H9 (cell line): ENCODE results near the gene LZIC. TPM values are rescaled to one million over a fixed set of nuclear protein-coding genes. Genes with fewer than 3 reads are reported as not detected.
A peak's percentile ranks its signal among the peaks of the same experiment; 100 is the strongest.

ENCODE experiments used
- DNase-seq: peaks from one replicate; pipeline ENCODE4 v3.0.0-alpha.2; 2017
- H2AFZ ChIP-seq: one replicate; pipeline ENCODE4 v1.6.1; 2013; ENCODE audit warnings: mild to moderate bottlenecking, low read length, control low read depth, moderate library complexity
- H2AK5ac ChIP-seq: 2 replicates; pipeline ENCODE4 v1.6.1; 2013; ENCODE audit warnings: low read length, control low read depth, mixed read lengths; ENCODE audit not compliant: insufficient read length
- H2BK120ac ChIP-seq: one replicate; pipeline ENCODE4 v1.6.1; 2013; ENCODE audit warnings: low read depth, mild to moderate bottlenecking, low read length, control low read depth, inconsistent platforms; ENCODE audit not compliant: poor library complexity, severe bottlenecking
- H2BK12ac ChIP-seq: 2 replicates; pipeline ENCODE4 v1.6.1; 2013; ENCODE audit warnings: low read length, control low read depth, mixed read lengths, low read depth; ENCODE audit not compliant: insufficient read length
- H2BK15ac ChIP-seq: 2 replicates; pipeline ENCODE4 v1.6.1; 2013; ENCODE audit warnings: low read depth, low read length, control low read depth
- H2BK20ac ChIP-seq: one replicate; pipeline ENCODE4 v1.6.1; 2013; ENCODE audit warnings: low read depth, mild to moderate bottlenecking, low read length, control low read depth, inconsistent platforms; ENCODE audit not compliant: poor library complexity, severe bottlenecking
- H2BK5ac ChIP-seq: 2 replicates; pipeline ENCODE4 v1.6.1; 2013; ENCODE audit warnings: low read length, control low read depth, mixed read lengths; ENCODE audit not compliant: insufficient read length
- H3K14ac ChIP-seq: 2 replicates; pipeline ENCODE4 v1.6.1; 2013; ENCODE audit warnings: low read length, control low read depth; ENCODE audit not compliant: insufficient read depth
- H3K18ac ChIP-seq: 2 replicates; pipeline ENCODE4 v1.6.1; 2013; ENCODE audit warnings: low read depth, mild to moderate bottlenecking, mixed read lengths, low read length, control low read depth; ENCODE audit not compliant: insufficient read length
- H3K23ac ChIP-seq: 2 replicates; pipeline ENCODE4 v1.6.1; 2013; ENCODE audit warnings: low read length, control low read depth, mixed read lengths, low read depth; ENCODE audit not compliant: insufficient read length
- H3K23me2 ChIP-seq: 2 replicates; pipeline ENCODE4 v1.6.1; 2013; ENCODE audit warnings: low read depth, mild to moderate bottlenecking, mixed read lengths, low read length, control low read depth; ENCODE audit not compliant: insufficient read length, poor library complexity, severe bottlenecking
- H3K27ac ChIP-seq: 2 replicates; pipeline ENCODE4 v1.5.1; 2013; ENCODE audit warnings: low read length, control low read depth, mixed read lengths, low read depth; ENCODE audit not compliant: insufficient read length
- H3K27me3 ChIP-seq: 2 replicates; pipeline ENCODE4 v1.6.1; 2013; ENCODE audit warnings: low read length, control low read depth, inconsistent platforms; ENCODE audit not compliant: insufficient read depth
- H3K4ac ChIP-seq: 2 replicates; pipeline ENCODE4 v1.6.1; 2013; ENCODE audit warnings: low read depth, mild to moderate bottlenecking, control low read depth, inconsistent platforms, low read length, moderate library complexity
- H3K4me1 ChIP-seq: 2 replicates; pipeline ENCODE4 v1.6.1; 2013; ENCODE audit warnings: low read length, control low read depth, inconsistent platforms; ENCODE audit not compliant: insufficient read depth
- H3K4me2 ChIP-seq: 2 replicates; pipeline ENCODE4 v1.6.1; 2013; ENCODE audit warnings: low read length, control low read depth, mixed read lengths; ENCODE audit not compliant: insufficient read length, insufficient read depth
- H3K56ac ChIP-seq: 2 replicates; pipeline ENCODE4 v1.6.1; 2013; ENCODE audit warnings: low read depth, mild to moderate bottlenecking, mixed read lengths, low read length, control low read depth; ENCODE audit not compliant: insufficient read length
- H3K79me1 ChIP-seq: 2 replicates; pipeline ENCODE4 v1.6.1; 2013; ENCODE audit warnings: low read depth, mild to moderate bottlenecking, moderate library complexity, low read length, control low read depth, inconsistent platforms; ENCODE audit not compliant: insufficient read depth, poor library complexity, severe bottlenecking
- H3K79me2 ChIP-seq: 2 replicates; pipeline ENCODE4 v1.6.1; 2013; ENCODE audit warnings: low read length, control low read depth, inconsistent platforms; ENCODE audit not compliant: insufficient read depth
- H3K9ac ChIP-seq: 2 replicates; pipeline ENCODE4 v1.6.1; 2013; ENCODE audit warnings: low read length, control low read depth, mixed read lengths; ENCODE audit not compliant: insufficient read length; ENCODE audit errors: extremely low read depth
- H3K9me3 ChIP-seq: one replicate; pipeline ENCODE4 v1.6.1; 2013; ENCODE audit warnings: low read depth, low read length, inconsistent platforms; ENCODE audit not compliant: control insufficient read depth
- H3T11ph ChIP-seq: one replicate; pipeline ENCODE4 v1.6.1; 2013; ENCODE audit warnings: mild to moderate bottlenecking, low read length, control low read depth, inconsistent platforms
- H4K20me1 ChIP-seq: one replicate; pipeline ENCODE4 v1.6.1; 2013; ENCODE audit not compliant: control insufficient read depth, insufficient read length, insufficient read depth
- H4K5ac ChIP-seq: 2 replicates; pipeline ENCODE4 v1.6.1; 2013; ENCODE audit warnings: low read depth, mild to moderate bottlenecking, mixed read lengths, low read length, control low read depth; ENCODE audit not compliant: insufficient read length
- H4K8ac ChIP-seq: replicated peaks from 2 replicates; pipeline ENCODE4 v1.6.1; 2013; ENCODE audit warnings: low read length, control low read depth, mixed read lengths, low read depth; ENCODE audit not compliant: insufficient read length
- H4K91ac ChIP-seq: 2 replicates; pipeline ENCODE4 v1.6.1; 2013; ENCODE audit warnings: low read depth, mild to moderate bottlenecking, moderate library complexity, mixed read lengths, low read length, control low read depth; ENCODE audit not compliant: insufficient read length
- H3K27ac Mint-ChIP-seq, 3 experiments: 2 replicates in 2 of 3; 3 replicates in 1 of 3; pipeline ENCODE4 v1.8.0; 2020 to 2021; ENCODE audit warnings: mixed read lengths in 3 of 3, mild to moderate bottlenecking in 1 of 3, moderate library complexity in 1 of 3
- H3K27me3 Mint-ChIP-seq: 2 replicates; pipeline ENCODE4 v1.8.0; 2021; ENCODE audit warnings: low read depth, mild to moderate bottlenecking, moderate library complexity, mixed read lengths
- H3K36me3 Mint-ChIP-seq, 3 experiments: 2 replicates in 2 of 3; 3 replicates in 1 of 3; pipeline ENCODE4 v1.8.0; 2020 to 2021; ENCODE audit warnings: low read depth in 3 of 3, mixed read lengths in 3 of 3; ENCODE audit not compliant: insufficient read depth in 1 of 3
- H3K4me1 Mint-ChIP-seq, 2 experiments: 2 replicates each; pipeline ENCODE4 v1.8.0; 2020; ENCODE audit warnings: mixed read lengths in 2 of 2
- H3K4me3 Mint-ChIP-seq, 2 experiments: 2 replicates in 1 of 2; 3 replicates in 1 of 2; pipeline ENCODE4 v1.8.0; 2020 to 2021; ENCODE audit warnings: mild to moderate bottlenecking in 2 of 2, mixed read lengths in 2 of 2, moderate library complexity in 1 of 2
- H3K9me3 Mint-ChIP-seq, 2 experiments: 2 replicates in 1 of 2; 3 replicates in 1 of 2; pipeline ENCODE4 v1.8.0; 2020; ENCODE audit warnings: mild to moderate bottlenecking in 2 of 2, mixed read lengths in 2 of 2, moderate library complexity in 1 of 2
- WGBS: extraction: QIAGEN DNeasy Blood & Tissue Kit; methylation state at CpG from one replicate; pipeline ENCODE4 v1.1.7; 2013; ENCODE audit warnings: missing lambda C conversion rate, low lambda C conversion rate, mixed read lengths; ENCODE audit not compliant: insufficient read length; ENCODE audit errors: extremely low coverage; 5-methylcytosine and 5-hydroxymethylcytosine counted together
- total RNA-seq: library from RNA; stranded (reverse); gene quantifications from 2 replicates; pipeline ENCODE4 v1.2.1, GENCODE V29; 2021
- TF ChIP-seq, protein P1 (sequence below): fragments of 200-600 bp; sonication (generic); conservative IDR thresholded peaks from 3 replicates; pipeline ENCODE4 v1.8.0; 2021; ENCODE audit warnings: antibody characterized with exemption, mild to moderate bottlenecking

The LZIC gene
- total RNA-seq, 1 experiment from 2014 or later: 22.9 TPM

GRCh38 chr1:9960706-9961562 is 17.7 kb upstream of the LZIC start:
- no peak overlapping the region for H2AK5ac ChIP-seq
- peaks cover 6% of the 10 kb centered on the region for H3K4me1 ChIP-seq
- no peaks in the 10 kb centered on the region for H3K79me1 ChIP-seq
- H3K4me2 ChIP-seq: peak overlapping the region; percentile 33
- H3K4me3 Mint-ChIP-seq: peak overlapping the region in 1 of 2 experiments; percentile 54; a peak in 1 of 5 replicates
- no peak overlapping the region for H3T11ph ChIP-seq
- no peak overlapping the region for H3K27ac ChIP-seq
- H3K9me3 ChIP-seq: no peaks in the 10 kb centered on the region
- no peak overlapping the region for H4K8ac ChIP-seq
- H2BK15ac ChIP-seq: no peak overlapping the region
- H3K36me3 Mint-ChIP-seq: no peaks in the 10 kb centered on the region
- no peak overlapping the region for H3K23ac ChIP-seq
- no peaks in the 10 kb centered on the region for H4K20me1 ChIP-seq
- no peak overlapping the region for H2BK20ac ChIP-seq
- H3K27me3 ChIP-seq: no peaks in the 10 kb centered on the region
- no peak overlapping the region for H2BK120ac ChIP-seq
- H3K27ac Mint-ChIP-seq: peak overlapping the region in 2 of 3 experiments; percentile 67 to 81; a peak in 4 of 7 replicates
- WGBS: no CpG with 5 or more reads among the region's 12 CpGs
- no peak overlapping the region for H3K9ac ChIP-seq
- H3K9me3 Mint-ChIP-seq: no peaks in the 10 kb centered on the region
- H3K18ac ChIP-seq: no peak overlapping the region
- peak; percentile 69 for DNase-seq
- no peaks in the 10 kb centered on the region for H3K23me2 ChIP-seq
- no peak overlapping the region for H2AFZ ChIP-seq
- H3K27me3 Mint-ChIP-seq: no peaks in the 10 kb centered on the region
- no peaks in the 10 kb centered on the region for H3K79me2 ChIP-seq
- no peak overlapping the region for H3K4ac ChIP-seq
- H3K56ac ChIP-seq: no peak overlapping the region
- no peak overlapping the region for H4K5ac ChIP-seq
- H3K14ac ChIP-seq: no peak overlapping the region
- TF ChIP-seq, protein P1, sequence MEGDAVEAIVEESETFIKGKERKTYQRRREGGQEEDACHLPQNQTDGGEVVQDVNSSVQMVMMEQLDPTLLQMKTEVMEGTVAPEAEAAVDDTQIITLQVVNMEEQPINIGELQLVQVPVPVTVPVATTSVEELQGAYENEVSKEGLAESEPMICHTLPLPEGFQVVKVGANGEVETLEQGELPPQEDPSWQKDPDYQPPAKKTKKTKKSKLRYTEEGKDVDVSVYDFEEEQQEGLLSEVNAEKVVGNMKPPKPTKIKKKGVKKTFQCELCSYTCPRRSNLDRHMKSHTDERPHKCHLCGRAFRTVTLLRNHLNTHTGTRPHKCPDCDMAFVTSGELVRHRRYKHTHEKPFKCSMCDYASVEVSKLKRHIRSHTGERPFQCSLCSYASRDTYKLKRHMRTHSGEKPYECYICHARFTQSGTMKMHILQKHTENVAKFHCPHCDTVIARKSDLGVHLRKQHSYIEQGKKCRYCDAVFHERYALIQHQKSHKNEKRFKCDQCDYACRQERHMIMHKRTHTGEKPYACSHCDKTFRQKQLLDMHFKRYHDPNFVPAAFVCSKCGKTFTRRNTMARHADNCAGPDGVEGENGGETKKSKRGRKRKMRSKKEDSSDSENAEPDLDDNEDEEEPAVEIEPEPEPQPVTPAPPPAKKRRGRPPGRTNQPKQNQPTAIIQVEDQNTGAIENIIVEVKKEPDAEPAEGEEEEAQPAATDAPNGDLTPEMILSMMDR: no peak
- H2BK5ac ChIP-seq: no peak overlapping the region
- H4K91ac ChIP-seq: no peak overlapping the region
- H3K4me1 Mint-ChIP-seq: peaks cover 9 to 10% of the 10 kb centered on the region in 2 experiments
- H2BK12ac ChIP-seq: no peak overlapping the region
